ENCODE results near the gene EFR3B. TPM values are rescaled to one million over a fixed set of nuclear protein-coding genes. Genes with fewer than 3 reads are reported as not detected.

EFR3B gene
- total RNA-seq, 1 donor from 2014 or later, result 15.4 TPM

- DNase-seq (ENCODE audit: low spot score in 2 of 2, unreplicated experiment in 2 of 2), result no peak
- Mint-ChIP-seq H3K36me3 (no peaks in the 10 kb centered on the region), H3K27ac (no peak overlapping the region), H3K9me3 (no peaks in the 10 kb centered on the region), H3K27me3 (ENCODE audit: low read depth) (no peaks in the 10 kb centered on the region), H3K4me3 (no peak overlapping the region), H3K4me1 (peaks cover 14% of the 10 kb centered on the region)
- no peak for TF ChIP-seq CTCF (IDR thresholded peaks at IDR 0.05; ENCODE audit: unreplicated experiment)
Measured at GRCh38 chr2:25188405-25188804, 146.5 kb downstream of the EFR3B start.

GRCh38 chr2:25190536-25190935 lies 148.7 kb downstream of the EFR3B start:
- TF ChIP-seq CTCF (IDR thresholded peaks at IDR 0.05; ENCODE audit: unreplicated experiment), result no peak
- Mint-ChIP-seq H3K27me3 (ENCODE audit: low read depth) (no peaks in the 10 kb centered on the region), H3K27ac (no peak overlapping the region), H3K4me1 (peaks cover 7% of the 10 kb centered on the region), H3K36me3 (no peaks in the 10 kb centered on the region), H3K9me3 (no peaks in the 10 kb centered on the region), H3K4me3 (no peak overlapping the region)
- DNase-seq (ENCODE audit: low spot score in 2 of 2, unreplicated experiment in 2 of 2), result no peak

GRCh38 chr2:25194576-25195122 lies 152.8 kb downstream of the EFR3B start:
- no peak for TF ChIP-seq CTCF (IDR thresholded peaks at IDR 0.05; ENCODE audit: unreplicated experiment)
- no peaks in the 10 kb centered on the region for H3K36me3 Mint-ChIP-seq
- no peak overlapping the region for H3K27ac Mint-ChIP-seq
- no peaks in the 10 kb centered on the region for H3K27me3 Mint-ChIP-seq (ENCODE audit: low read depth)
- no peak for DNase-seq (ENCODE audit: low spot score in 2 of 2, unreplicated experiment in 2 of 2)
- no peak overlapping the region for H3K4me3 Mint-ChIP-seq
- peaks cover 28% of the 10 kb centered on the region for H3K4me1 Mint-ChIP-seq
- H3K9me3 Mint-ChIP-seq, result no peaks in the 10 kb centered on the region

GRCh38 chr2:25197336-25198208 lies 155.7 kb downstream of the EFR3B start:
- H3K4me1 Mint-ChIP-seq, result peaks cover 22% of the 10 kb centered on the region
- H3K4me3 Mint-ChIP-seq, result no peak overlapping the region
- no peak for DNase-seq (ENCODE audit: low spot score in 2 of 2, unreplicated experiment in 2 of 2)
- H3K9me3 Mint-ChIP-seq, result no peaks in the 10 kb centered on the region
- no peak for TF ChIP-seq CTCF (IDR thresholded peaks at IDR 0.05; ENCODE audit: unreplicated experiment)
- peaks cover 2% of the 10 kb centered on the region for H3K27me3 Mint-ChIP-seq (ENCODE audit: low read depth)
- H3K36me3 Mint-ChIP-seq, result no peaks in the 10 kb centered on the region
- H3K27ac Mint-ChIP-seq, result no peak overlapping the region

GRCh38 chr2:25198209-25198525 lies 156.3 kb downstream of the EFR3B start:
- H3K27ac Mint-ChIP-seq, result no peak overlapping the region
- TF ChIP-seq CTCF (IDR thresholded peaks at IDR 0.05; ENCODE audit: unreplicated experiment), result no peak
- H3K36me3 Mint-ChIP-seq, result no peaks in the 10 kb centered on the region
- peaks cover 2% of the 10 kb centered on the region for H3K27me3 Mint-ChIP-seq (ENCODE audit: low read depth)
- no peak overlapping the region for H3K4me3 Mint-ChIP-seq
- H3K4me1 Mint-ChIP-seq, result peaks cover 21% of the 10 kb centered on the region
- H3K9me3 Mint-ChIP-seq, result no peaks in the 10 kb centered on the region
- no peak for DNase-seq (ENCODE audit: low spot score in 2 of 2, unreplicated experiment in 2 of 2)

Data from mesothelial cell of epicardium (in vitro differentiated cells).